Coronary artery (tissue), 2 donors: ENCODE measurements around the gene PCNT.

Experiments used
- DNase-seq: peaks from one replicate; pipeline ENCODE4 v3.0.0-alpha.2; 2017; ENCODE audit warnings: low spot score
- H3K27ac ChIP-seq, 2 donors: fragments of 200-600 bp; sonication (generic); one replicate each; pipeline ENCODE4 v1.5.1; 2016 to 2019
- H3K4me3 ChIP-seq: fragments of 200-600 bp; sonication (generic); 2 replicates; pipeline ENCODE4 v1.5.1; 2016; ENCODE audit warnings: mild to moderate bottlenecking, moderate library complexity
- TF ChIP-seq, protein P1 (sequence below): fragments of 200-600 bp; sonication (generic); IDR thresholded peaks from one replicate; pipeline ENCODE4 v1.5.1; 2019; ENCODE audit warnings: antibody characterized with exemption

The PCNT gene

DNA sequence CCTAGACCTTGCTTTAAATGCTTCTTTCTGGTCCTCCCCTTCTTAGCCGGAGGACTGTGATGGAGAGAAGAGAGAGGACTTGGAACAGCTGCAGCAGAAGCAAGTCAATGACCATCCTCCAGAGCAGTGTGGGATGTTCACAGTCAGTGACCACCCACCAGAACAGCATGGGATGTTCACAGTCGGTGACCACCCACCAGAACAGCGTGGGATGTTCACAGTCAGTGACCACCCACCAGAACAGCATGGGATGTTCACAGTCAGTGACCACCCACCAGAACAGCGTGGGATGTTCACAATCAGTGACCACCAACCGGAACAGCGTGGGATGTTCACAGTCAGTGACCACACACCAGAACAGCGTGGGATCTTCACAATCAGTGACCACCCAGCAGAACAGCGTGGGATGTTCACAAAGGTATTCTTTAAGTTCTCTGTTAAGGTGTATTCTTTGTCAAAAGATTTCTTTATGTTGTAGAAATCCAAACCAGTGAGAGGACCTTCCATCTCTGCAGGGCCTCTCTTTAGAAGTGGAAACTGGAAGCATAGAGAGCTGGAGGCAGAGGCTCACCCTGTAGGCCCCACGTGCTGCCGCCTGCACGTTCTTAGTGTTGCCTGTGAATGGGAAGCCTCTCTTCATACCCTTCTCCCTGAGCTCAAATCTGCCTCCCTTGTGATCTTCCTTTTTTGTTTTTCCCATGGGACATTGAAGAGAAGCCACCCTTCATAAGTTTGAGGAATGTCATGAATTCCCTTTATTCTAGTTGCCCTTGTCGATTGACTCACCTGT lies 10.6 kb downstream of the PCNT start:
- DNase-seq = no peak
- no peak overlapping the region for H3K4me3 ChIP-seq
- TF ChIP-seq, protein P1, sequence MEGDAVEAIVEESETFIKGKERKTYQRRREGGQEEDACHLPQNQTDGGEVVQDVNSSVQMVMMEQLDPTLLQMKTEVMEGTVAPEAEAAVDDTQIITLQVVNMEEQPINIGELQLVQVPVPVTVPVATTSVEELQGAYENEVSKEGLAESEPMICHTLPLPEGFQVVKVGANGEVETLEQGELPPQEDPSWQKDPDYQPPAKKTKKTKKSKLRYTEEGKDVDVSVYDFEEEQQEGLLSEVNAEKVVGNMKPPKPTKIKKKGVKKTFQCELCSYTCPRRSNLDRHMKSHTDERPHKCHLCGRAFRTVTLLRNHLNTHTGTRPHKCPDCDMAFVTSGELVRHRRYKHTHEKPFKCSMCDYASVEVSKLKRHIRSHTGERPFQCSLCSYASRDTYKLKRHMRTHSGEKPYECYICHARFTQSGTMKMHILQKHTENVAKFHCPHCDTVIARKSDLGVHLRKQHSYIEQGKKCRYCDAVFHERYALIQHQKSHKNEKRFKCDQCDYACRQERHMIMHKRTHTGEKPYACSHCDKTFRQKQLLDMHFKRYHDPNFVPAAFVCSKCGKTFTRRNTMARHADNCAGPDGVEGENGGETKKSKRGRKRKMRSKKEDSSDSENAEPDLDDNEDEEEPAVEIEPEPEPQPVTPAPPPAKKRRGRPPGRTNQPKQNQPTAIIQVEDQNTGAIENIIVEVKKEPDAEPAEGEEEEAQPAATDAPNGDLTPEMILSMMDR = no peak
- no peak overlapping the region for H3K27ac ChIP-seq

DNA sequence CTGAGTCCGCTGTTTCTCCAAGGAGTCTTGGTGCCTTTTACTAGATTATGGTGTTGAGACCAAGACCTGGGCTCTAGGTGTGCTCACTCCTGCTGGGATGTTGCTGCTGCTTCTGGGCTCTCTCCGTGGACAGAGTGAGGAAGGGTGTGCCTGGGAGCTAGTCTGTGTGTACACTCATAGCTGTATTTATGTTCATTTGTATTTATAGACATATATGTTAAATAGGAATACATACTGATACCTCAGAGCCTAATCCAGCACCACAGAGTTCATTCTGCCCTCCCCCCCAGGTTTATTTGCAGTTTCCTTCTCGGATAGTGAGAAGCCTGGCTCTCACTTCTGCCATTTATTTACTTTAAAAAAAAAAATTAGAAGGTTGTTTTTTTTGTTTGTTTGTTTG lies 12.6 kb downstream of the PCNT start:
- Histone ChIP-seq H3K27ac (no peak overlapping the region), H3K4me3 (no peak overlapping the region)
- no peak for DNase-seq
- TF ChIP-seq, protein P1 = no peak

DNA sequence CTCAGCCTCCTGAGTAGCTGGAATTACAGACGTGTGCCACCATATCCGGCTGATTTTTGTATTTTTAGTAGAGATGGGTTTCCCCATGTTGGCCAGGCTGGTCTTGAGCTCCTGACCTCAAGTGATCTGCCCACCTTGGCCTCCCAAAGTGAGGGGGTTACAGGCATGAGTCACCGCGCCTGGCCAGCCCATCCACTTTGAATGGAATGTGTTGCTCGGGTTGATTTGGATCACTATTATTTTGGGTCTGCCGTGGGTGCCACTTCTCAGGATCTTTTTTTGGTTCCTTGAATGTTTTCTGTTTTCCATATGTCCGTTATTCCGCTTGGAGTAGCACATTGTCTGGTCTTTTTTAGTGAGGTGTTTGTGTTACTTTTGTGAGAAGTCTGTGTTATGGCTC lies 17.0 kb downstream of the PCNT start:
- TF ChIP-seq, protein P1 = no peak
- no peak for DNase-seq
- Histone ChIP-seq H3K4me3 (no peak overlapping the region), H3K27ac (no peak overlapping the region)

DNA sequence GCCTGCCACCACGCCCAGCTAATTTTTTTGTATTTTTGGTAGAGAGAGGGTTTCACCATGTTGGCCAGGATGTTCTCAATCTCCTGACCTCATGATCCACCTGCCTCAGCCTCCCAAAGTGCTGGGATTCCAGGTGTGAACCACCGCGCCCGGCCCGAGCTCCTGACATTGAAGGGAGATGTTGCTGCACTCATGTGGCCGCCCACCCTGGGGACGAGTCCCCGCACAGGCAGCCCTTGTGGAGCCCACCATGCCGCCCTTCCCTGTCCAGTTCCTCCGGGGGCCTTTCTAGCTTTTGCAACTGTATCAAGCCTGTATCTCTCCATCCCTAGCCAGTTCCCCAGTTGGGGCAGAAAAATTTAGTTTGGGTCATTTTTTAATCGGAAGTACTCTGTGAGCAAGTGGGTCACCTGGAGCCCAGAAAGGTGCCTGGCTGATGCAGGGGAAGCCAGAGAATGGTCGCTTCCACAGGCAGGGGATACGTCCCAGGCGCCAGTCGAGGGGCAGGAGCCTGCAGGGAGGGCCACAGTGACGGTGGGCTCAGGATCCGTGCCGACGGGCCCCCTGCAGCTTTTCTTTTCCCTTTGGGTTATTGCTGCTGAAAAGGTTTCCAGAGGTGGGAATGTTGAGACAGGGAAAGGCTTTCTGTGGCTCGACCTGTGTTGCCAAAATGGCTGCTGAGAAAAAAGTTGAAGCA lies 20.4 kb downstream of the PCNT start:
- no peak for DNase-seq
- Histone ChIP-seq H3K27ac (no peak overlapping the region), H3K4me3 (no peak overlapping the region)
- TF ChIP-seq, protein P1 = no peak

DNA sequence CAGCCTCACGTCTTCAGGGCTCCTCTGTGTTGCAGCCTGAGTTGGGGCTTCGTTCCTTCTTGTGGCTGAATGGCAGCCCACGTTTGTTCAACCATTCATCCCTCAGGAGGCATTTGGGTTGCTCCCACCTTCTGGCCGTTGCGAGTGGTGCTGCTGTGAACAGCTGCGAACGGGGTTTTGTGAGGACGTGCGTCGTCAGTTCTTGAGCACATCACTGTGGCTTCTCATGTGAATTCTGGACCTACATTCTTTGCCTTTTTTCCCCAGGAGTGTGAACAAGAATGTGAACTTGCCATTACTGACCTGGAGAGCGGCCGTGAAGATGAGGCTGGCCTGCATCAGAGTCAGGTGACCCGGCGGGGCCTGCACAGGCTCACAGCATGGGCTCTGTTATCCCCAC lies 21.9 kb downstream of the PCNT start:
- DNase-seq = no peak
- Histone ChIP-seq H3K27ac (no peak overlapping the region), H3K4me3 (no peak overlapping the region)
- TF ChIP-seq, protein P1 = no peak

DNA sequence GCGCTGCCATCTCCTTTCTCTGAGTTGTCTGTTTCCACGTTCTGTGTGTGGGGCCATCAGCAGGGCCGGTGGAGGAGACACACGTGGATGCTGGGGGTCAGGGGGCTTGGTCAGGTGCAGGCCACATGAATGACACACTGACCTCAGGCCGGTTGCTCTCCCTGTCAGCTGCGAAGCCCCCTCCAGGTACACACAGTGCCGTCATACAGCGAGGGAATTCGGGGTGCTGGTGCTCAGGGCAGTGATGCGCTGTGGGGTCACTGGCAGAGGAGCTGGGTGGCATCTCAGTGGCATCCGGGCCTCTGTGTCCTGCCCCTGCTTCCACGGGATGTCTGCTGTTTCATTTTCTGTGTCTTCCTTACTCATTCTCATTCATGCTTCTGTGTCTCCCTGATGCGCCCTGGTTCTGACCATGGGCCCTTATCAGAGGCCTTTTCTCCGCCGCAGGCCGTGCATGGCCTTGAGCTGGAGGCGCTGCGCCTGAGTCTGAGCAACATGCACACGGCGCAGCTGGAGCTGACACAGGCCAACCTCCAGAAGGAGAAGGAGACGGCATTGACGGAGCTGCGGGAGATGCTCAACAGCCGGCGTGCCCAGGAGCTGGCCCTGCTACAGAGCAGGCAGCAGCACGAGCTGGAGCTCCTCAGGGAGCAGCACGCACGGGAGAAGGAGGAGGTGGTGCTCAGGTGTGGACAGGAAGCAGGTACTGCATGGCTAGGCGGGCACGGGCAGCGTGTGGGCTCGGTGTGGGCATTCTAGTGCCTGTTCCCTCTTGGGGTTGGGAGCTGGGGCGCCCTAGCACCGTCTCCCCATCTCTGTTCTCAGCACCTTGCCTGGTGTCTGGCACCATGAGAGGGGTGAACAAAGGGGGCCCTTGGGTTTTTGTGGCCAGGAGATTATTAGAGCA lies 22.6 kb downstream of the PCNT start:
- TF ChIP-seq, protein P1 = no peak
- Histone ChIP-seq H3K27ac (no peak overlapping the region), H3K4me3 (no peak overlapping the region)
- DNase-seq = no peak
